CD1c-positive myeloid dendritic cell (primary cell): ENCODE data around the gene KCP.

Source experiments
- DNase-seq: peaks from one replicate; pipeline ENCODE4 v3.0.0-alpha.2; 2016; ENCODE audit errors: extremely low spot score

The KCP gene

DNA sequence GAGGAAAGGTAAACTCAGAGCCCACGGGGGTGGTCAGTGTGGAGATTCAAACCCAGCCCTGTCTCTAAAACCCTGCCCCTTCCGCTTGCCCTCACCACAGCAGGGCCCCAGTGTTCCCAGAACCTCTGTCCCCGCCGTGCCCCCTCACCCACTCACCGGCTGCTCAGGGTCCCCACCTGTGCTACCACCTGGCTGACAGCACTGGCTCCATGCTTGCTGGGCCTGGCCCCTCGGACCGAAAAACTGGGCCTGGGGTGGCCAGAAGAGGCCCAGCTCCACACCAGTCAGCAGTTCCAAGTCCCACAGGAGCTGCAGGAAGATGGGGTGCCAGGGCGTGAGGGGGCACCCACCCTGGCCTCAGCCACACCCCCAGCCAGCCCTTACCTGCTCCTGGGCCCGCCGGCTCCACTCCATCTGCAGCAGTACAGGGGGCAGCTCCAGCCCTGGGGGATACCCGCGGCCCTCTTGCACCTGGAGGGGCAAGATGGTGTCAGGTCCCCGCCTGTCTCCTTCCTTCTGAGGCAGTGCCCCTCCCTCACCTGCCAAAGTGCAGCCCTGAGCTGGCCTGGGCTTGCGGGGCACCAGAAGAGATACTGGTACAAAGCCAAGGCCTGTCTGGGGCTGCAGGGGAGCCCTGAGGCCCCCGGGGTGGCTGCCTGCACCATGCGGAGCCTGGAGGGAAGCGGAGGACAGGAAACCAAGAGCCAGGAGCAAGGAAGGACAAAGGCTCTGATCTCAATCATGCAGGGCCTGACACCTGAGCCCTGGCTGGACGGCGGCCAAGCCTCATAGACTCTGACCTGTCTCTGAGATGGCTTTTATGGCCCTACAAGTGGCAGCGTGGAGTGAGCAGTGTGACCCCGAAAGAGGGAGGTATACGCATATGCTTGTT lies 36.1 kb downstream of the KCP start:
- DNase-seq, result no peak

DNA sequence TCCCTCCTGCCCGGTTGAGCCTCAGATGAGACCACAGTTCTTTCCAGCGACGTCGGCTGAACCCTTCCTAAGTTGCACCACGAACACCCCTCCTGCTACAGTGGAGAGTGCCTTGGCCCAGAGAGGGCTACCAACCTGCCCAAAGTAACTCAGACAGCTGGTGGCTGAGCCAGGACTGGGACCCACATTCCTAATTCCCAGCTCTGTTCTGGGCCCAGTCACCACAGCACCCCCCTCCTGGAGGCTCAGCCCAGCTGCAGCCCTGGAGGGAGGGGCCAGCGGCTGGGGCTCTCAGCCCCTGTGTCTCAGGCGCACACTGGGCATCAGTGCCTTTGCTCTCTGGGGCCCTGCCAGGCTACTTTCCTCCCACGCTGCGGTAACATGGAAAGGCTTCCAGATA lies 37.3 kb downstream of the KCP start:
- no peak for DNase-seq

DNA sequence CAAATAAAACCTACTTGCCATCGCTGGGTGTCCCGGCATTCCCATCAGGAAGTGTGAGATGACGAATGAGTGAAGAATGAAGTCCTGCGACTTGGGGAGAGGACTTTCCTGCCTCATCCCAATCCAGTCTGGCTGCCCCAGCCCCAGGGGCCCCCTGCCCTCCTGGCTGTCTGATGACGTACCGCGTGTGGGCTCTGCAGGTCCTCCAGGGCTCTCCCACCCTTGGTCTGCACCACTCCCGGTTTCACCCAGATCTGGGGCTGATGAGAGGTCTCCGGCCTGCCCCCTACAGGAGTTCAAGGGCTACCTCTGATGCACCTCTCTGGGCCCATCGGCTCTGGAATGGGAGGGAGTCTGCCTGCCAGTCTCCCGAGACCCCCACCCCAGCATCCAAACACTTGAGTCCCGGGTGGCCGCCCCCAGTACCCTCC lies 38.1 kb downstream of the KCP start:
- DNase-seq, result no peak

DNA sequence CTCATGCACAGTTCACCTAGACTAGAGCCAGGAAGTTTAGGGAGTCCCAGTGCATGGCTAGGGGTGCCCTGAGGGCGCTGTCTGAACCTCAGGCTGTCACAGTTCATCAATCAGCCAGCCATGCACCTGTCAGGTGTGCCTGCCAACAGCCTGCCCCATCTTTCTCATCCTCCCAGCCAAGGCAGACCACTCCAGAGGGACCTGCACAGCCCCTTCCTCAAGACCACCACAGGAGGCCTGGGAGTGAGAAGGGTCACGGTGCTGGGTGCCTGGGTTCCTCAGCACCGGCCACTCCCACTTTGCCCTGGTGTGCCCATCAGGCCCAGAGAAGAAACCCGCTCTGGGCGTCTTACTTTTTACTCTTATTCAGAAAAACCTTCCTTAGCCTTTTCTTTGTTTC lies 39.5 kb downstream of the KCP start:
- no peak for DNase-seq

DNA sequence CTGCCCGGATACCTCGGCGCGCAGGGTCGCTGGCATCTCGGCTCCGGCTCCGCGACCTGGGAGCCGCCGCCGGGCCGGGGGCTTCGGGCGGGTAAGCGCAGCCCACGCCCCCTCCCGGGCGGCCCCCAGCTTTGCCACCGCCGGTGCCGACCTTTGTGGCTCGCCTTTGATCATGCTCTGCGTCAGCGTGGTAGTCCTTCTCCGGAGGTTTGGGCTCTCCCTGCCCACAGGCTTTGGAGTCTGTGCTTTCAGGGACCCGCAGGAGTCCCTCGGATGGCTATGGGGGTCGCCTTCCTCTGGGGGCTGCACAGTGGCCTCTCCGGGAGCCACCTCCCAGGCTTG lies 40.6 kb downstream of the KCP start:
- DNase-seq, result no peak

DNA sequence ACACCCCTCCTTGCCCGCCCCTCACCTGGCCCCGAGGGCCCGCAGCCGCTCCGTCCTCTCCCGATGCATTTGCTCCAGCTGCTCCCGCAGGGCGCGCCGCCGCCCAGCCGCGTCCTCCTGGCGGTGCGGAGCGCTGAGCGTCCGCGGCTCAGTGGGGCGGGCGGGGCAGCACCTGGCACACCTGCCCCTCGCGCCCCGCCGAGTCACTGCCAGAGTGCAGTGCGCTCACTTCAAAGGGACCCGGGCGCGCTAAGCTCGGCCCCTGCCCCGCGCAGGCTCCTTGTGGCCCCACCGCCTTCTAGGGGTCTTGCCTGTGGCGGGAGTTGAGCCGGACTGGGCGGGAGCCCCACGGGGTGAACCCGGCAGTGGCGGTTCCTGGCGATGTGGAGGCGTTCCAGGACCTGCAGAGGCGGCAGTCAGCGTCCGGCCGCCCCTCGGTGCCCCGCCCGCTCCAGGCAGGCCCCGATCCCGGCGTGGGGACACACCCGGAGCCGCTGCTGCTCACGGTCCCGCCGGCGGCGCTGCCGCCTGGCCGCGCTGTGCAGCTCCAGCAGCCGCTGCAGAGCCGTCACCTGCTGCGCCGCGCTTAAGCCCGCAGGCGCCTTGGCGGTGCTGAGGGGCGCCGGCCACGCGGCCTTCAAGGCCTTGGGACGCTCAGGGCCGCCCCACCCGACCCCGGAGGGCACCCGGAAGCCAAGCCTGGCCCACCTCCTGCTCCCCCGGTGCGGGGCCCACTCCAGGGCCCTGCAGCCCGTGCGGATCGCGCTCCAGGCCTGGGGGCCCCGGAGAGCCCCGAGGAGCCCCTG lies 41.2 kb downstream of the KCP start:
- DNase-seq, result peak; percentile 51

DNA sequence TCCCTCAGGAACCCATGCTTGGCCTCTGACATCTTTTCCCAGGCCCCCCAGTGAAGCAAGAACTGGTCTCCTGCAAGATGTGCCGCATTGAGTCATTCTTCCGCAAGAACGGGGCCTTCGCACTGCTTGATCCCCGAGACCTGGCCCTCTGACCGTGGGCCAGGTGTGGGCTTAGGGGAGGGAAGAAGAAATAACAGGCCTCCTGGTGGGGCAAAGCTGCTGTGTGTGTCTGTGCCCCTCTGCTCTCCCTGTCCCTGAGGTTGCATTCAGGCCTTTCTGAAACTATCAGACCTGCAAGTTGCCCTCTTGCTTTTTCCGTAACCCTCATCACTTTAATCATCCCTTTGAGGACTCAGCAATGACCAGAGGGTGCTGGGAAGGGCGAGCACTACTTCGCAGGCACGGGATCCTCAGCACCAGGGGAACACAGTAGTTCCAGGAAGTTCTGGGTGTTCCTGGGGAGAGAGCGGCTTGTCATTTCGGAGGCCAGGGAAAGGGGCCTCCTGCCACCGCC lies 41.8 kb downstream of the KCP start:
- DNase-seq, result peak; percentile 3

DNA sequence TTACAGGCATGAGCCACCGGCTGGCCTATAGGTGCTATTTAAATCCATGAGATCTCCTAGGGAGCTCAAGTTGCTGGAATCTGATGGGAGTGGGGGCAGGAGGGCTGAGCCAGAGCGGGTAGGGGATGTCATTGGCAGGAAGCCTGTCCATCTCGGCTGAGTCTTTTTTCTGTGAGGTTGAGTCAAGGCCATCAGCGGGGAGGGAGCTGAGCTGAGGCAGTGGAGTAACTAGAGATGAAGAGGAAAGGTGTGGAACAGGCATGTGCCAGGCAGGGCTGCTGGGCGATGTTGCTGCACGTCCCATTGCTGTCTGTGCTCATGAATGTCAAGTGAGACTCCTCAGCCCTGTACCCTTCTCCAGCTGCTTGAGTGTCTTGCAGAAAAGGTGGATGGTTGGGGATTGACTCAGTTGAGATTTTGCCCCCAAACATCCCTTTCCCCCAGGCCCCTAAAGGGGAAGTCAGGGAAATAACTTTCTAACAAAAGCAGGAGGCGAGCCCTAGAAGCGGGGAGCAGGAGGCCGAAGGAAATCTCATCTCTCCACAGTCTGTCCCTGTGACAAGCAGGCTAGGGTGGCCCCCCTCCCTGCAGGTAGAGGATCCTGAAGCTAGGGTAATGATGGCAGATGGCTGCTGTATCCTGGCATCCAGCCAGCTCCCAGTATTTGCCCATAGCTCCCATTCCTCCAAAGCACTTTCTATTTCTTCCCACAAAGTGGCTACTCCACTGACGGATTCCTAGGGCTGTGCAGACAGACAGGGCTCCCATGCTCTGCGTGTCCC lies 42.5 kb downstream of the KCP start:
- DNase-seq, result no peak

DNA sequence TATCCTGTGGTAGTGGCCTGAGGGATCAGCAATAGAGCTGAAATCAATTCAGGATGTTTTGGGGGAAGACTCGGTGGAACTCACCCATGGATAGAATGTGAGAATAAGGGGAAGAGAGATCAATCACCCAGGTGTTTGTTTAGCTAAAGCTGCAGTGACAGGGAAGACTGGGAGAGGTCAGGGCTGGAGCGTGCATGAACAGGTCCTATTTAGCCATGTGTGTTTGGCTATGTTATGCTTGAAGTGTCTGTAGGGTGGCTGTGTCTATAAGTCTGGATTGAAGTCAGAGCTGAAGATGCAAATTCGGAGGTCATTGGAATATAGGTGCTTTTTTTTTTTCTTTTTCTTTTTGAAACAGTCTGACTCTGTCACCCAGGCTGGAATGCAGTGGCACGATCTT lies 43.3 kb downstream of the KCP start:
- DNase-seq, result no peak

DNA sequence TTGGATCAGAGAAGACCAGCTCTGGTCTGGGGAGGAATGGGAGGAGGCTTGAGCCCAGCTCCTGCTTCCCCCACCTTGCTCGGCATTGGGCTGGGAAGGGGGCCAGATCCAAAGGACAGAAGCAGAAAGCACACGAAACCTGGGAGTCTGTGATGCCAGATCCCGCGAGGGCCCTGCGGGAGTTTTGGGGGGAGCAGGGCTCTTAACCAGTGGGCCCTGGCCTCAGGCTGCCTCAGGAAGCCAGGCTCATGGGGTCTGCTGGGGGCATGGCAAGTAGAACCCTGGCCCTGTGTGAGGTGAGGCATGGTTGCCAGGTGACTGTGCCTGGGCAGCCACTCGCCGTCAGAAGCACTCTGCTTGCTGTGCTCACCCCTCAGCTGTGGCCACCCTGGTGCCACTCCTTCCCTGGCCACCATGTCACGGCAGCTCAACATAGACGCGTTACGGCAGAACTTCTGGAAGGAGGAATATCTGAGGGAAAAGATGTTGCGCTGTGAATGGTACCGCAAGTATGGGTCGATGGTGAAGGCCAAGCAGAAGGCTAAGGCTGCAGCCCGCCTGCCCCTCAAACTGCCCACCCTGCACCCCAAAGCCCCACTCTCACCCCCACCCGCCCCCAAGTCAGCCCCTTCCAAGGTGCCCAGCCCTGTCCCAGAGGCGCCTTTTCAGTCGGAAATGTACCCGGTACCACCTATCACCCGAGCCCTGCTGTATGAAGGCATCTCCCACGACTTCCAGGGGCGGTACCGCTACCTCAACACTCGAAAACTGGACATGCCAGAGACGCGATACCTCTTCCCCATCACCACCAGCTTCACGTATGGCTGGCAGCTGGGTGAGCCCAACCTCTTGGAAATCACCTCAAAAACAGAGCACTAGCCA lies 44.3 kb downstream of the KCP start:
- no peak for DNase-seq

DNA sequence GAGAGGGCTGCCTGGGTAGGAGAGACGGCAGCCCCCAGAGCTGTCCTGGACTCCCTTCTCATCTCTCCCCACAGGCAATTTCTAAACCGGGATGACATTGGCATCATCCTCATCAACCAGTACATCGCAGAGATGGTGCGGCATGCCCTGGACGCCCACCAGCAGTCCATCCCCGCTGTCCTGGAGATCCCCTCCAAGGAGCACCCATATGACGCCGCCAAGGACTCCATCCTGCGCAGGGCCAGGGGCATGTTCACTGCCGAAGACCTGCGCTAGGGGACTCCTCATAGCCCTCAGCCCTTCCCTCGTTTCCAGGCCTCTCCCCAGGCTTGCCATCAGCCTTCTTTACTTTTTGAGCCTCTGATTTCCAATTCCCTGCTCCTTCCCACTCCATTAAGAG lies 45.2 kb downstream of the KCP start:
- DNase-seq, result no peak

DNA sequence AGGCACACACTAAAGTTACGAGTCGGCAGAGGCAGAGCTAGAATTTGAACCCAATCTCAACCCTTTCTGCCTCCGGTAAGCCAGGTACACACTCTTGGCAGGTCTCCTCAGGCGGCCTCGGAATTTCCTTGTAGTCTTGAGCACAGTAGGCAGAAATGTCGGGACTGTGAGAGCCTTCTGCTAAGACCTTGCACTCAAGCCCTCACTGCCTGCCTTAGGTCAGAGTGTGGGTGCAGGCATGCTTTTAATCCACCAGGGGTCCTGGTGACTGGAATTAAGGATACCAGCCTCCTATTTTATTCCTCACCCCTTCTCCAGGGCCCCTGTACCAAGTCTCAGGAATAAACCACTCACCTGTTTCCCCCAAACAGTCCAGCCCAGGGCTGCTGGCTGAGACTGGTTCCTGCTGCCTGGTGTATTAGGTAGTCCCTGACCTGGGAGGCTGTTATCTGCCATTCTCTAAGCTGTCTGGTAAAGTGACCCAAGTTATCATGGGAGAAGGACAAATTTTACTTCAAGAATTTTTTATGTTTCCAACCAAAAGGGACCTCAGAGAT lies 47.0 kb downstream of the KCP start:
- peak; percentile 48 for DNase-seq

DNA sequence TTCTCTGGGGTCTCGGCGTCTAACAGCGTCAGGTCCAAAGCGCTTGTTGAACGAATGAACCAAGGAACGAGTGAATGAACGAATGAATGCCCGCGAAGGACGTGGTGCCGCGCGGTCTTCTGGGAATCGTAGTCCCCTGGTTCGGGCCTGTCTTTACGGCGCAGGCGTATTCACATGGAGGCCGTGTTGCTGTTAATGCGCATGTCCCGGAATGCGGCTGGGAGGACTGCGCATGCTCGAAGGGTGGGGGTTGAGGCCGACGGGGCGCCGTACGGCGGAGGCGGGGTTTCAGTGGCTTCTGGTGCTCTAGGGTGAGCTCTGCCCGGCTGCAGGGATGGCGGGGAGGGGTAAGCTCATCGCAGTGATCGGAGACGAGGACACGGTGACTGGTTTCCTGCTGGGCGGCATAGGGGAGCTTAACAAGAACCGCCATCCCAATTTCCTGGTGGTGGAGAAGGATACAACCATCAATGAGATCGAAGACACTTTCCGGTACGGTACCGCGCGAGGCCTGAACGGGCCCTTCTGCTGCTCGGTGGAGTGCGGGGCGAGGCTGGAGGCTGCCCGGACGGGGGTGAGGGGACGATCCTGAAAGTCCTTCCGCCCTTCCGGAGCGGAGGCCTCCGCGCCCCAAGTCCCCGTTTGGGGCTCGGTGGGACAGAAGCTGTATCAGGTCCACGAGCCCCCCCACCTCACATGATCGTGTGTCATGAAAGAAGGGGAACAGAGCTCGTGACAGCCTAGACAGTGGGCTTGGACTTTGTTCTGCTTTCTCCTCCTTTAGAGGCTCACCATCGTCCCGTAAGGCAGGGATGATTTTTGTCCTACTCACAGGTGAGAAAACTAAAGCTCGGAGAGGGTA lies 47.7 kb downstream of the KCP start, which contains the start of gene ATP6V1F:
TSS of gene ATP6V1F (plus strand) at position 286 of the 862 bp plus-strand sequence. CDS start at position 335, 49 bp downstream.
- peak; percentile 98 for DNase-seq

DNA sequence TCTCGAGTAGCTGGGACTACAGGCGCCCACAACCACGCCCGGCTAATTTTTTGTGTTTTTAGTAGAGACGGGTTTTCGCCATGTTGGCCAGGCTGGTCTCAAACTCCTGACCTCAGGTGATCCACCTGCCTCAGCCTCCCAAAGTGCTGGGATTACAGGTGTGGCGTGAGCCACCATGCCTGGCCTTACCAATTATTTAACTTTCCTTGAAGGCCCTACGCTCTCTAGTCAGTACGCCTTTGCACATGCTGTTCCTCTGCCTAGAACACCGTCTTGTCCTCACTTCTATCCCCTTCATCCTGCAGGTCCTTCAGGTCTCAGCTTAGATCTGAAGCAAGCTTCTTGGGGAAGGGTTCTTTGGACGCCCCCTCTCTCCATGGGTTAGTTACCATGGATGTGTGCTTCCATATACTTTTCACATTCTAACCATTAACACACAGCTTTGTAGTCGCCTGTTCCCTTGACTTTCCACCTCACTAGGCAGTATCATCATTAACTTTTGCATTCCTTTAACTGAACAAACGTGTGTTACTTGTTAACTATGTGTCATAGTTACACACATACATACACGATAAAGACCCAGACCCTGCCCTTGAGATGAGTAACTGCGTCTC lies 48.4 kb downstream of the KCP start:
- DNase-seq, result no peak

DNA sequence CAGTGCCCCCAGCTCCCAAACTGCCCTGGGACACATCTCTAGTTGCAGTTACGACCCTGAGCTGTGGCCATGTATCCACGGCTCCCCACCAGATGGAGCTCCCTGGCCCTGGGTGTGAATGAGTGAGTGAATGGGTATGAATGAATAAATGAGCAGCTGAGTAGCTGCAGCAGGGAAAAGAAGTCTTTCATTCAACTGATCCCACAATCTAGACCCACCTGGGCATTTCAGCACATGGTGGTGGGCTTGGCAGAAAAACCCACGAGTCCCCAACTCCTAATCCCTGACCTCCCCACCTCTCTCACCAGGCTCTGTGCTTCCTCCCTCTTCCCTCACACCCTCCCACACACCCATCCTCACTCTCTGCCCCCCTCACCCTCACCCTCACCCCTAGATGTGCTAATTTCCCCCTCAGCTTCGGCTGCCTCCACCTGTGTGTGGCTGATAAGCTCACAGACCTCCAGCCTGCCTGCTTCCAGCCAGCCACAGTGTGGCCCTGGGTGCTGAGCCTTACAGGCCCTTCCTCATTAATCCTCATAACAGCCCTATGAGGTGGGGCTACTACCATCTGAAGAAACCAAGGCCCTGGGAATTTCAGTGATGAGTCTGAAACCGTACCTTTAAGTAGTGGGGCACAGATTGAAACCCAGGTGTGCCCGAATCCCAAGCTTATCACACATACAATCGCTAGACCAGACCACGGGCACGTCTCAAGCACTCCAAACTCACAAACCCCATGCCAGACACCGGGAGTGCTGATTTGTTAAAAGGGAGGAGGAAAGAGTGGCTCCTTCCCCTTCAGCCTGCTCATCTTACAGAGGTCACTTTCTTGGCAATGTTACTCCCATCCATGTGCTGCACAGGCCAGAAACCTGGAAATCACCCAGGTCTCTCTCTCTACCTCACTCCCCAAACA lies 50.1 kb downstream of the KCP start:
- DNase-seq, result no peak

DNA sequence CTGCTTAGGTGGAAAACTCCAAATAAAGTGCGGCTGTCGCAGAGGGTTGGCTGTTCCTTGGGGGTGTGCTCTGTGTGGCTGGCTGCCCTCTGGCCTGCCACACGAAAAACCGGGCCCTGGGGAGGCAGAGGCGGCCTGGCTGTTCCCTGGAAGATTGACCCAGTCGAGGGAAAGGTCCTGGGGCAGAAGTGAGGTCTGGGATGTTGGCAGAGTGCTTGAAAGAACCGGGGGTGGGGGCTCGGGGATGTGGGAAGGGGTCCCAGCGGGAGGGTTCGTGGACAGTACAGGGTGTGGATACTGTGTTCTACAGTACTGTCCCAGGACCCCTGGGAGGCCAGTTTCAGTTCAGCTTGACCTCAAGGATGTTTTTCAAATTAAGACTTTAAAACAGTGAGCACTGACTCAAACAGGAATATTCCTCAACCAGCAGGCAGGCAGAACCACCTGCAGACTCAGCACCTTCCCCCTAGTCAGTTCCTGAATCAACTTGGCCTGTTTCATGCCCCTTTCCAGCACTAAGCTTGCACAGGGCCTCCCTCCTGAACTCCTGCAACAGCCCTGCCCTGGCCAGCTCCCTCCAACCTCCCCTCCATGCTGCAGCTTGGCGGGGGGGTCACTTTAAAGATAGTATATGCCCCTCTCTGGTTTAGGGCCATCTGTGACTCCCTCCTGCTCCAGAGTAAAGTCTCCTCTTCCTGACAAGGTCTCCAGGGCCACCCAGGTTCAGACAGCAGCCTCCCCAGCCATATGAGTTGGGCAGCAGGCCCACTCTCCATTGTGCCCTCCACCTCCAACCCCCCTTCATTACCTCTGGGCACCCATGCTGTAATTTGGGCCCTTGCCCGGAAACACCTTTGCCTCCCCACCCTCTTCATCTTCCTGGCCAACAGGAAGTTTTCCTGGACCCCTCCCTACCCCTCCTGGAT lies 51.0 kb downstream of the KCP start:
- DNase-seq, result no peak
